Neural progenitor cell (in vitro differentiated cells): ENCODE data around the gene MAB21L4.

Experiments used
- CTCF ChIP-seq: fragments of 200-600 bp; sonication (generic); IDR thresholded peaks from 2 replicates; pipeline ENCODE4 v1.5.1; 2017; ENCODE audit warnings: antibody characterized with exemption, mild to moderate bottlenecking
- EZH2phosphoT487 ChIP-seq: fragments of 200-600 bp; sonication (generic); IDR thresholded peaks from 2 replicates; pipeline ENCODE4 v1.6.1; 2017; ENCODE audit warnings: antibody characterized with exemption

DNA sequence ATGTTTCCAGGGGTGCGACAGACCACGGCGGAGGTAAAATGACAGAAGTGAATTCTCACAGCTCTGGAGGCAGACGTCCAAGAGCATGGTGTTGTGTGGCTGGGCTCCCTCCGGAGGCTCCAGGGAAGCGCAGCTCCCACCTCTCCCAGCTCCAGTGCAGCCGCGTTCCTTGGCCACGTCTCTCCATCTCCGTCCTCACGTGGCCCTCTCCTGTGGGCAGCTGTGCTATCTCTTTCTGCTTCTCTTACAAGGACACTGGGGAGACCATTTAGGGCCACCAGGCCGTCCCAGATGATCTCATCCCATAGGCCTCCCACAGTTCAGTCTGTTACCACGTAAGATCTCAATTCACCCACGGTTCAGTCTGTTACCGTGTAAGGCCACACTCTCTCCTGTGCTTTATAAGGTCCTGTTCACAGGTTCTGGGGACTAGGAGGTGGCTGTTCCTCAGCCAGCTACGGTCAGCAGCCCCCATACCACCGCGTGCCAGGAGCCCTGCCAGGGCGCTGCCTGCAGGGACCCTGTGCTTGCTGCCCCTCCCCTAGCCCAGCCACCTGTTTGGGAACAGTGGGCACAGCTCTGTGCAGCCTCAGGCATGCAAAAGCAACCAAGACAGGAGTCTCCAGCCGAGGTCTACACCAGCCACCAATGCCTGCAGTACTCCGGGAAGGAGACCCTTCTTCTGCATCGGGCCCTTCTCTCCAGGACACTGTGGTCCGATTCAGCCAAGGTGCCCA lies 2.9 kb upstream of the MAB21L4 start:
- TF ChIP-seq CTCF (no peak), EZH2phosphoT487 (no peak)
